ENCODE data around the gene HEPH. TPM values are rescaled to one million over a fixed set of nuclear protein-coding genes. Genes with fewer than 3 reads are reported as not detected.

The HEPH gene
- total and polyA plus RNA-seq, 2 experiments from 2014 or later: 10.1 to 64.7 TPM

GRCh38 chrX:66221856-66222255 lies 57.8 kb downstream of the HEPH start (continued):
- TF ChIP-seq EZH2 (IDR thresholded peaks at IDR 0.05; ENCODE audit: low read depth, unreplicated experiment) (no peak), POLR2AphosphoS5 (IDR thresholded peaks at IDR 0.05; ENCODE audit: low read depth) (no peak), STAT1 (IDR thresholded peaks at IDR 0.05; ENCODE audit: unreplicated experiment) (no peak), ZNF114 (CRISPR knock-in tag; IDR thresholded peaks at IDR 0.05) (no peak), ETS1 (IDR thresholded peaks at IDR 0.05) (no peak), REST (IDR thresholded peaks at IDR 0.05; ENCODE audit: unreplicated experiment) (no peak), CTCF (conservative IDR thresholded peaks at IDR 0.05; ENCODE audit: low read depth in 2 of 2) (no peak), NANOG (IDR thresholded peaks at IDR 0.05; ENCODE audit: borderline replicate concordance) (no peak), ZNF331 (CRISPR knock-in tag; IDR thresholded peaks at IDR 0.05; ENCODE audit: low read depth) (no peak)

GRCh38 chrX:66232296-66232695 lies 68.2 kb downstream of the HEPH start:
- Mint-ChIP-seq H3K4me3 (no peak overlapping the region), H3K27ac (no peak overlapping the region), H3K36me3 (ENCODE audit: low read depth) (peaks cover 29% of the 10 kb centered on the region; the same call in 2 of the 3 replicates), H3K27me3 (ENCODE audit: insufficient read depth, low read depth, poor library complexity) (peaks cover 2% of the 10 kb centered on the region), H3K4me1 (no peaks in the 10 kb centered on the region), H3K9me3 (peaks cover 21% of the 10 kb centered on the region)
- H3K4me3 ChIP-seq: no peak overlapping the region
- H3F3A ChIP-seq (replicated peaks; ENCODE audit: low read depth): no peaks in the 10 kb centered on the region
- no peaks in the 10 kb centered on the region for H3K27me3 ChIP-seq (ENCODE audit: insufficient read depth)
- H2AFZ ChIP-seq: no peak overlapping the region
- no peak overlapping the region for H3K4me2 ChIP-seq
- H3K9me2 ChIP-seq (ENCODE audit: insufficient read depth): no peaks in the 10 kb centered on the region
- no peak for TF ChIP-seq EZH2 (IDR thresholded peaks at IDR 0.05; ENCODE audit: low read depth, unreplicated experiment)
- TF ChIP-seq EZH2phosphoT487 (IDR thresholded peaks at IDR 0.05; ENCODE audit: unreplicated experiment): no peak
- no peak for TF ChIP-seq REST (IDR thresholded peaks at IDR 0.05; ENCODE audit: unreplicated experiment)
- TF ChIP-seq NANOG (IDR thresholded peaks at IDR 0.05; ENCODE audit: borderline replicate concordance): no peak
- TF ChIP-seq ZNF331 (CRISPR knock-in tag; IDR thresholded peaks at IDR 0.05; ENCODE audit: low read depth): no peak
- TF ChIP-seq CREB1 (CRISPR knock-in tag; IDR thresholded peaks at IDR 0.05; ENCODE audit: low read depth): no peak
- no peaks in the 10 kb centered on the region for H4K20me1 ChIP-seq (replicated peaks; ENCODE audit: insufficient read depth)
- no peaks in the 10 kb centered on the region for H3K4me1 ChIP-seq (ENCODE audit: insufficient read depth)
- no peak overlapping the region for H3K27ac ChIP-seq (ENCODE audit: low read depth)
- ATAC-seq (no peak), DNase-seq (ENCODE audit: low spot score) (no peak)
- peaks cover 7% of the 10 kb centered on the region; the same call in 1 of the 2 replicates for H3K79me2 ChIP-seq (replicated peaks; ENCODE audit: insufficient read depth)
- no peaks in the 10 kb centered on the region for H3K36me3 ChIP-seq (ENCODE audit: insufficient read depth)
